GM19025 (cell line): ENCODE measurements around the gene CIC.

Source experiments
- ATAC-seq: cut with Tn5 transposase; IDR thresholded peaks from one replicate; pipeline ENCODE4 v1.9.1; 2021; ENCODE audit warnings: mild to moderate bottlenecking, low read depth, moderate library complexity; ENCODE audit not compliant: unreplicated experiment

CIC gene

DNA sequence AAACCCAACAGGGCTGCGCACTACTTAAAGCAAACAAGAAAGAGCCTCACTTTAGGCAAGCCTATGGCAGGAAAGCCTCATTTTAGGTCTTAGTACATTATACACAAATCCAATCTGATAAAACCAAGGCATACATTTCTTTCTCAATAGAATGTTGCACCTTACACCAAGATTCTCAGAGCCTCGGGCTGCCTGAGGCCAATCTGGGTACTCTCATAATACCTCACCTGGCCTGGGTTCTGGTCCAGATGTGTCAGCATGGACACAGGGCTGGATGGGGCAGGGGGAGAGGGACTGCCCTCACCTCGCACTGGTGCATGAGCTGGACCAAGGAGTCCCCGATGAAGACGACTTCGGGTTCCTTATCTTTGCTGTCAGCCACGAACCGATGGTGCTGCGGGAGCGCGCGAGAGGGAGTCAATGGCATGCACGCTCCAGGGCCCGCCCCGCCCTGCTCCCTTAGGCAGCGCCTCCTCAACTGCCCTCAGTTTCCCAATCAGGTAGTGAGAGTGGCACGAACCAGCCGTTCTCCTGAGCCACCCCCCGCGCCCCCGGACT, 32.7 kb downstream of the CIC start, which contains the start of gene PRR19:
Gene PRR19, plus strand, starts transcription at position 487 of the 558 bp plus-strand sequence. CDS start 7,453 bp downstream, outside the sequence.
- no peak for ATAC-seq

DNA sequence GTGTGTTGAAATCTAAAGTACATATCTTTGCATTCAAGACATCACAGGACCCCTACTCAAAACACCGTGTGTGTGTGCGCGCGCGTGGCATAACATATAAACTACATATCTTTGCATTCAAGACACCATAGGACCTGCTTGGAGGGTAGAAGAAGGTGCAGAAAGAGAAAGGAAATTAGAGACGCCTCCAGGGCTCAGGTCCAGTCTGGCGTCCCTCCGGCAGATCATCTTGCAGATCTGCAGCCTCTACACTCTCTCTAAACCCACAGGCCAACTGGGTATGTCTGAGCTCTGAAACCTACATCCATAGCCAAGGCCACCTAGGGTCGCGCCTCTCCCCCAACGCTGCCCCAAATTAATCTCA, 34.0 kb downstream of the CIC start:
- ATAC-seq: no peak

DNA sequence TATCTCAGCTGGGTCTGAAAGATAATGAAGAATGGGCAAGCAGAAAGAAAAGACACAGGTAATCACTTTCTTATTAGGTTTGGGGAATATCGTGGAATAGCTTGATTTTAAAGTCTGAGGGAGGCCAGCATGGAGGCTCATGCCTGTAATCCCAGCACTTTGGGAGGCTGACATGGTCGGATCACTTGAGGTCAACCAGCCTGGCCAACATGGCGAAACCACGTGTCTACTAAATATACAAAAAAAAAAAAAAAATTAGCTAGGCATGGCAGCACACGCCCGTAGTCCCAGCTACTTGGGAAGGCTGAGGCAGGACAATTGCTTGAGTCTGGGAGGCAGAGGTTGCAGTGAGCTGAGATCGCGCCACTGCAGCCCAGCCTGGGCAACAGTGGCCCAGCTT, 34.8 kb downstream of the CIC start:
- no peak for ATAC-seq

DNA sequence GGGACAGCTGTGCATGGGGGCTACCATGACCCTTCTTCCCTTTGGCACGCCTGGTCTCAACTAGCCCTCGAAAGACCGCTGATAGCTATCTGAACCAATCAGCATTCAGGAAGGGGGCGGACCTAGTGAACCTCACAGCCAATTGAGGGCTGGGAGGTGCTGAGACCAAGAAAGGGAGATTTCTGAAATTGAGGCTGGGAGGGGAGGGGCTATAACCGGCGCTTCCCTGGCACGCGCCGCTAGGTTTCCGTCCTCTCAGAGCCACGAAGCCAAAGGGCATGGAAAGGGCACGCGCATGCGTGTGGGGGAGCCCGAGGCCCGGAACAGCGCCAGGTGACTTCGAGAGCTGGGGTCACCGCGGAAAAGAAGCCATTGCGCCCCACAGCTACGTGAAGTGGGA, 37.6 kb downstream of the CIC start:
- no peak for ATAC-seq

DNA sequence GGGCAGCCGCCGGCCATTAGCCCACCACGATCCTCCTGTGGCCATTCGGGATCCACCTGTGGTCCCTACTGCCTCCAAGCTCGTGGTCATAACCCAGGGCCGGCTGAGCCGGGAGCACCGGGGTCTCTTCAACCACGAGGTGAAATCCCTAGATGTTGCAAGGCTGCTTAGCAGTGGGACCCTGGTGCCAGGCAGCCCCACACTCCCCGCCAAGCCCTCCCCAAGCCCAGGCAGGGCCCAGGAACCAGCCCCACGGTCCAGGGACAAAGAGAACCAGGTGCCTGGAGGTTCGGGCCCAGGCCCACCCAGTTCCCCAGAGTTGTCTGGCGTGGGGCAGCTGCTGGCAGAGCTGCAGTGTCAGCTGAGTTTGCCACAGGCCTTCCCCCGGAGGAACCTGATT, 40.6 kb downstream of the CIC start:
- ATAC-seq: no peak

DNA sequence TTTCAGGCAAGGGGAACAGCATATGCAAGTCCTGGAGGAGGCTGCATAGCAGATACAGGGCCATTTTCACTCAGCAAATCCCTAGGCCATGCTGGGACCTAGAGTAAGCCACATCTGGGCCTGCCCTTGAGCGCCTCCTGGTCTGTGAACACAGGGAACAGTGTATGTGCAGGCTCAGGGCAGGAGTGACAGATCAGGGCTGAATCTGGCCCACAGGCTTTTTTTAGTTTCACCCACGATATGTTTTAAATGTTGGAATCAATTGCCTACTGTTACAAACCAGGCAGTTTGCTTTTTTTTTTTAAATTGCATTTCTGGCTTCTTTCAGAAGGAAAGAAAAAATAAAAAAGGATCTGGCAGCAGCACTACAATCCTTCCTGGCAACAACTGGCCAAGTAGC, 42.6 kb downstream of the CIC start:
- no peak for ATAC-seq

DNA sequence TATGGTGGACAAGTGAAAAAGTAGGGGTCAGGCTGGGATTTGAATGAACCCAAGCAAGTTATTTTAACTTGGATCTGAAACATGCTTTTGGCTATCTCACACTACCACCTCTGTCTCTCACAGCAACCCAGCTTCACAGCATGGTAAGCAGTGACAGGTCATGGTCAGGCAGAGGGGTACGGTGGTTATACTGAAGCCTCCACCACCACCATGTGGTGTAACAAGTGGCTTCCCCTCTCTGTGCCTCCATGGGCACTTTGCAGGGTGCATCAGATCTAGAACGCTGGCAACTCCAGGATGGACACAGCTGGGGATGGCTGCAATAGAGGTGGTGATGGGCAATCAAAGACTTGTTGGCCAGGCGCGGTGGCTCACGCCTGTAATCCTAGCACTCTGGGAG, 43.3 kb downstream of the CIC start:
- ATAC-seq: no peak

DNA sequence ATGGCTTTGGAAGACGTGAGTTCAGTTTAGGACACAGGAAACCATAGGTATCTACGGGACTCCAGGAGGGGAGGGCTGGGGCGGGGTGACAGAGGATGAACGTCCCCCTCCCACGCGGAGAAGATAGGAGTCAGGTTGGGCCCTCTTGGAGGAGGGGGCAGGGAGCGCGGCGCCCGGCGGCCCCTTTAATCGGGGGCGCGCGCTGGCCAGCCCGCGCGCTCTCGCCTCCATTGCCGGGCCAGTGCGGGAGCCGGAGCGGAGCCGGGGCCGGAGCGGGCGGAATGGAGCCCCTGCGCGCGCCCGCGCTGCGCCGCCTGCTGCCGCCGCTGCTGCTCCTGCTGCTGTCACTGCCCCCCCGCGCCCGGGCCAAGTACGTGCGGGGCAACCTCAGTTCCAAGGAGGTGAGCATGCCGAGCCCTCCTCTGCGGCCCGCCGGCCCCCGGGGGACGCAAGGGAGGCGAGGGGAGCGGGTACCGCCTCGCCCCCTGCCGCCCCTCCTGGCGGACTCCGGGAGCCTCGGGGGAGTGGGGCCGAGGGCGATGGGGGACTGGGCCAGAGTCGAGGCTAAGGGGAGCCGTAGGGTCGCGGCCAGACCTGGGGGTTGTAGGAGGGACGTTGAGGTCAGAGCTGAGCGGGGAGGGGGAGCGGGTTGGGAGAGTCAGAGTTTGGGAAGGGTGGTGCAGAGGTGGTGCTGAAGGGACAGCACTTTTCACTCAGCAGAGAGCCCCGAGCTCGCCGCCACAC, 44.2 kb downstream of the CIC start, which contains the start of gene TMEM145:
Gene TMEM145, plus strand, starts transcription at position 214 of the 744 bp plus-strand sequence. Its CDS starts 68 bp downstream, at position 282.
- ATAC-seq: no peak

DNA sequence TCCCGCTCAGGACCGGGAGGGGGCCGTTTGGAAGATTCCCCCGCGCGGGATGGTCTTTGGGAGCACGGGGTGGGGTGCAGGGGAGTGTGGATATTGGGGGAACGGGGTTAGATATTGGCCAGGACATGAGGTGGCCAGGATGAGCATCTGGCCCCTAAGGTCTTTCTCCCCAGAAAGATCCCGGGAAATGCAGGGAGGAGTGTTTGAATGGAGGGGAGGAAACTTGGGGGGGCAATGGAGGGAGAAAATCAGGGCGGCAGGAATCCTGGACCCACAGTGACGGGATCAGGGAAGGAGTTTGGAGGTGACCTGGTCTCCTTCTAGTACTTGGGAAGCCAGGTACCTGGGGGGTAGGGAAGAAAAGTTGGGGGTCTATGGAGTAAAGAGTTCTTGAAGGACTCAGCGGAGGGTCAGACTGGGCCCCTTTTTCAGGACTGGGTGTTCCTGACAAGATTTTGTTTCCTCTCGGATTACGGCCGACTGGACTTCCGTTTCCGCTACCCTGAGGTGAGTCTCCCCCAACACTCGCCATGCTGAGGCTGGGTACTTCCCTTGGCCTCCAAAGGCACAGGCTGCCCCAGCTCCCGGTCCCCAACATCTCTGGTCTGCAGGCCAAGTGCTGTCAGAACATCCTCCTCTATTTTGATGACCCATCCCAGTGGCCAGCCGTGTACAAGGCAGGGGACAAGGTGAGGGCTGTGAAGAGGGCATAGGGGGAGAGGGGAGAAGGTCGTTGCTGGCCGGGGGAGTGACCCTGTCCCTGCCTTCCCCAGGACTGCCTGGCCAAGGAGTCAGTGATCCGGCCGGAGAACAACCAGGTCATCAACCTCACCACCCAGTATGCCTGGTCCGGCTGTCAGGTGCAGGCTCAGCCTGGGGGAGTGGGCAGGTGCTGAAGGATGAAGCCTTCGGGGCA, 45.0 kb downstream of the CIC start:
- ATAC-seq: no peak

DNA sequence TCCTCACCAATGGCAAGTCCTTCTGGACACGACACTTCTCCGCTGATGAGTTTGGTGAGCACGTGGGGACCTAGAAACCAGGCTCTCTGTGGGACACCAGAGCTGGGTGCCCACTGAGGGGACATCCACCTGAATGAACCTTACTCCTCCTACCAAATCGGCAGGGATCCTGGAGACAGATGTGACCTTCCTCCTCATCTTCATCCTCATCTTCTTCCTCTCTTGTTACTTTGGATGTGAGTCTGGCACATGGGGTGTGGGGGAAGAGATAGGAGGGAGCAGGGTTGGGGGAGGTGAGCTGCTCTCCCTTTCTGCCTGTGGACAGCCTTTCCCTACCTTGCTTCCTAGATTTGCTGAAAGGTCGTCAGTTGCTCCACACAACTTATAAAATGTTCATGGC, 46.0 kb downstream of the CIC start:
- ATAC-seq: no peak

DNA sequence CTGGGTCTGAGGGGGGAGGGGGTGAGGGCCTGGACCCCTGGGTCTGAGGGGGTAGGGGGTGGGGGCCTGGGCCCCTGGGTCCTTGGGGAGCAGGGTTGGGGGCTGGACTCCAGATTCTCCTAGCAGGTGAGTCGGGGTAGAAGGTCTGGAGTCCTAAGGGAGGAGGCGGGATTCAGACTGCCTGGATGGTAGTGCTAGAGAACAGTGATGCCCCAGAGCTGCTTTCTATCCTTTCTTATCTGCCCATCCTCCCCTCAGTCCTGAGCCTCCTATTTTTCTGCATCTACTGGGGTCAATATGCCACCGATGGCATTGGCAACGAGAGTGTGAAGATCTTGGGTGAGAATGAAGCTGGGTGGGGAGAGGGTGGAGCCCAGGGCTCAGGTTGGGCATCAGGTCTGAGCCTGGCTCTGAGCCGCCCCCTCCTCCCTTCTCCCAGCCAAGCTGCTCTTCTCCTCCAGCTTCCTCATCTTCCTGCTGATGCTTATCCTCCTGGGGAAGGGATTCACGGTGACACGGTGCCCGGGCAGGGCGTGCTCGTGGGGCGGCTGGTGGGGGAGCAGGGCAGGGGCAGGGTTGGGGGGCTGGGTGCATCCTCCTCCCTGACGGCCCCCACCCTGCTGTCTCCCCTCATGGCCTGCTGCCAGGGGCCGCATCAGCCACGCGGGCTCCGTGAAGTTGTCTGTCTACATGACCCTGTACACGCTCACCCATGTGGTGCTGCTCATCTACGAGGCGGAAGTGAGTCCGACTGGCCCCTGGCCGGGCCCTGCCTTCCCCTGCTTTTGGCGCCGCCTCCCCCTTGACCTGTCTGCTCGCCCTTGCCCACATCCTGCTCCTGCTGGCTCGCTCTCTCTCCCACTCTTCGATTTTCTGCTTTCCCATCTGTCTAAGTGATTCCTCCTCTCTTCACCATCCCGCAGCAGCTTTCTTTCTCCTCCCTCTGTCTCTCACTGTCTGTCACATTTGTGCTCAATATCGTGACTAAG, 47.5 kb downstream of the CIC start:
- ATAC-seq: no peak

DNA sequence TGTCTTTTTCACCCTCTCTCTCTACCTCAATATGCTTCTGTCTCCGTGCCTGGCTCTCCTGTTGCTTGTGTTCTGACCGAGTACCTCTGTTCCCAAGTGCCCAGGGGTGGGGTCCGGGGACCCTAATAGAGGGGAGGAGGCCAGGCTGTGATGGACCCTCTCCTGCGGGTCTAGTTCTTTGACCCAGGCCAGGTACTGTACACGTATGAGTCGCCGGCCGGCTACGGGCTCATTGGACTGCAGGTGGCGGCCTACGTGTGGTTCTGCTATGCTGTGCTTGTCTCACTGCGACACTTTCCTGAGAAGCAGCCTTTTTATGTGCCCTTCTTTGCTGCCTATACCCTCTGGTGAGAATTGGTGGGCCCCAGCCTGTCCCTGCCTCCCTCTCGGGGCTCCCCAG, 48.5 kb downstream of the CIC start:
- ATAC-seq: no peak

DNA sequence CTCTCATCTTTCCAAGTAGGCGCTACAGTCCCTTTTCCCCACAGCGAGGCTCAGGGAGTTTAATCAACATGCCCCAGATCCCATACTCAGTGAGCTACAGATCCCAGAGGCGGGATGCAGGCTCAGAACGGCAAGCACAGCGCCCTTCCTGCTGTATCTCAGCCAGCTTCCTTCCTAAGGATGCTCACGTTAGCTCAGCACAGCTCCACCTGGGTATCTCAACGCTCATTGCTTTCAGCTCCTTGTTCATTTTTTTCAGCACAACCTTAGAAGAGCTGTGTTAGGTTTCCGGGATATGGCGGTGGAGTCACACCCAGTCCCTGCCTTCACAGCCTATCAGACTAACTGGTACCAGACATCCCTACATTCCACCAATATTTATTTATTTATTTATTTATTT, 53.3 kb downstream of the CIC start:
- no peak for ATAC-seq

DNA sequence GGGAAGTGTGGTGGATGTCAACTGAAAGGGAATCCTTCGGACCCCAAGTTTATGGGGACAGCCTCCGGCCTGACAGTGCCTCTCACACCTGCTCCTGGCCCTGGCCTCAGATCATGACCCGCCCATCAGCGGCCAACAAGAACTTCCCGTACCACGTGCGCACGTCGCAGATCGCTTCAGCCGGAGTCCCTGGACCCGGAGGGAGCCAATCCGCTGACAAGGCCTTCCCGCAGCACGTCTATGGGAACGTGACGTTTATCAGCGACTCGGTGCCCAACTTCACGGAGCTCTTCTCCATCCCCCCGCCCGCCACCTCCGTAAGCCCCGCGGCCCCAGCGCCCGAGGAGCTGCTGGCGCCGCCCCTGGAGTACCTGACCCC, 54.4 kb downstream of the CIC start:
- no peak for ATAC-seq

DNA sequence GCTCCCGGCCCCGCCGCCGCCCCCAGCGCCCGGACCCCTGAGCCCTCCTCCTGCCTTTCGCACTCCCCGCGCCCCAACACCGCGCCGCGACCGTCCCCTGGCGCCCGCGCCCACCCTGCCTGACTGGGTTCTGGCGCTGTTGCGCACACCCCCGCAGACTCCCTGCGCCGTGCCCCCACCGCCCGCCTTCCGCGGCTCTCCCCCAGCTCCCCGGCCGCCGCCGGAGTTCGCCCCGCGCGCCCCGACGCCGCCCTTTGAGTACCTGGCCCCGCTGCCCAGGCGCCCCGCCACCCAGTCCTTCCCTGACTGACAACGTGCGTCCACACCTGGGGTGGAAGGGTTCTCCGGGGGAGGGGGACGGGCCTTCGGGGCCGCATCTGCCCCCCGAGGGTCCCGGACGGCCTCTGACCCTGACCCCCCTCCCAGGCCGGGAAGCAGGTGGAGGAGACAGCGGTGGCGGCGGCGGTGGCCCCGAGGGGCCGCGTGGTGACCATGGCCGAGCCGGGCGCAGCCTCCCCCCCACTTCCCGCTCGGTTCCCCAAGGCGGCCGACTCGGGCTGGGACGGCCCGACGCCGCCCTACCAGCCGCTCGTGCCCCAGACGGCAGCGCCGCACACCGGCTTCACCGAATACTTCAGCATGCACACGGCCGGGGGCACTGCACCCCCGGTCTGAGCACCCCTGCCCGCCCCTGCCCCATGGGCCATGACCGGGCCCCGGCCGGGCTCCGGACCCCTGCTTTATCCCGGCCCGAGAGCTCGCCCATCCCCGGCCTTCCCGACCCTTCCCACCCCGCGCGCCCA, 55.0 kb downstream of the CIC start:
- no peak for ATAC-seq

DNA sequence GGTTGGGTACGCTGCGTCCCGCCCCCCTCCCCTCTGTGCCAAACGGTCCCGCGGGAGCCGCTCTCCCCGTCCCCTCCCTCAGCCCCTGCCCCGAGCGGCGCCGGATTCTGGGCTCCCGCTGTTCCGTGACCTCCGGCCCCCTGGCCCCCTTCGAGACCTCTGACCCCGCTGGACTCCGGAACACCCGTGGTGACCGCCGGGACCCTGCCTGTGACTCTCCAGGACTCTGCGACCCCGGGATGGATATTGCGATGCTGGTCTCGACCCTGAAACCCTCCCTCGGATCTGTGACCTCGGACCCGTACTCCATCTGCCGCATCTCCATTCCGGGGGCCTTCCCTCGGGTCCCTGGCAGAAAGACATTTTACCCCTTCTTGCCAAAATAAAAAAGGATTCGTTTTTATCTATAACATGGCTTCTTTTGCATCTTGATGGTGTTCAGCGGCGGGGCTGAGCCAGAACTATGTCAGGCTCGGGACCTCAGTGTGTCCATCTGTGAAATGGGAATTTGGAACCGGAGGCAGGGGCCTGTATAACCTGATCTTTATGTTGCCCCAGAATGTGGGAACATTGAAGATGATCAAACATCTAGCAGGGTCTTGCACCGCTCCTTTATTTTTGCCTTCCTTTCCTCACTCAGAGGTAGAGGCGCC, 55.7 kb downstream of the CIC start:
- no peak for ATAC-seq

DNA sequence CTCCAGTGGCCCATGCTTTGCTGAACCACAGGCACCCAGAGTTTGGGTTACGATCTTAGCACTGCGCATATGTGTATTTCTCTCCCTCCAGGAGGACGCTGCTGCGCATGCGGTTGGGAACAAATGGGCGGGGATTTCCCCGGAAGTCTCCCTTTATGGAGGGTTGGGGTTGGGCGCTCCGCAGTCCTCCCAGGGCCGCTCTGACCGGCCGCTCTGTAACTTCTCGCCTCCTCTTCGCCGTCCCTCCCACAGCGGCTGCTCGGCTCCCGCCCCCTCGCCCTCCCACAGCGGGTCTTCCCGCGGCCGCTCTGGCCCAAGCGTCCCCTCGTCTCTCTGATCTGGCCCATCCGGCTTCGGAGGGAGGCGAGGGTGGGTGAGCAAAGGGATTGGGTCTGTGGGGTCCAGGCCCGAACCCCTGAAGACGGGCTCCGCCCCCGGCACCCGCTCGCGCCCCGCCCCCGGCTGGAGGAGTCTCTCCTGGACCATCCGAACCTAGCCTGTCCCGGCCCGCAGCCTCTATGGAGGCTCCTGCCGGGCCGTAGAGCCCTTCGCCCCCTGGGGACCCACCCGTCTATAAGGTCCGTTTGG, 56.4 kb downstream of the CIC start, which contains the start of gene MEGF8:
Gene MEGF8, plus strand, starts transcription at position 328 of the 588 bp plus-strand sequence. CDS start 609 bp downstream, outside the sequence.
- ATAC-seq: peak; percentile 94
